ENCODE results near the gene VWC2L.

GRCh38 chr2:214607051-214607450 is 196.2 kb downstream of the VWC2L start:
- TF ChIP-seq RAD21 (conservative IDR thresholded peaks at IDR 0.05) (no peak), POLR2AphosphoS5 (IDR thresholded peaks at IDR 0.05) (no peak), SMC3 (conservative IDR thresholded peaks at IDR 0.05; ENCODE audit: poor library complexity) (no peak), TAF1 (IDR thresholded peaks at IDR 0.05; ENCODE audit: low read depth) (no peak), EP300 (conservative IDR thresholded peaks at IDR 0.05; ENCODE audit: poor library complexity, severe bottlenecking) (no peak), MXI1 (conservative IDR thresholded peaks at IDR 0.05; ENCODE audit: poor library complexity, severe bottlenecking) (no peak), EZH2 (IDR thresholded peaks at IDR 0.05; ENCODE audit: borderline replicate concordance, insufficient read depth, low read length, poor library complexity, severe bottlenecking) (no peak)
- TF ChIP-seq, protein P1, sequence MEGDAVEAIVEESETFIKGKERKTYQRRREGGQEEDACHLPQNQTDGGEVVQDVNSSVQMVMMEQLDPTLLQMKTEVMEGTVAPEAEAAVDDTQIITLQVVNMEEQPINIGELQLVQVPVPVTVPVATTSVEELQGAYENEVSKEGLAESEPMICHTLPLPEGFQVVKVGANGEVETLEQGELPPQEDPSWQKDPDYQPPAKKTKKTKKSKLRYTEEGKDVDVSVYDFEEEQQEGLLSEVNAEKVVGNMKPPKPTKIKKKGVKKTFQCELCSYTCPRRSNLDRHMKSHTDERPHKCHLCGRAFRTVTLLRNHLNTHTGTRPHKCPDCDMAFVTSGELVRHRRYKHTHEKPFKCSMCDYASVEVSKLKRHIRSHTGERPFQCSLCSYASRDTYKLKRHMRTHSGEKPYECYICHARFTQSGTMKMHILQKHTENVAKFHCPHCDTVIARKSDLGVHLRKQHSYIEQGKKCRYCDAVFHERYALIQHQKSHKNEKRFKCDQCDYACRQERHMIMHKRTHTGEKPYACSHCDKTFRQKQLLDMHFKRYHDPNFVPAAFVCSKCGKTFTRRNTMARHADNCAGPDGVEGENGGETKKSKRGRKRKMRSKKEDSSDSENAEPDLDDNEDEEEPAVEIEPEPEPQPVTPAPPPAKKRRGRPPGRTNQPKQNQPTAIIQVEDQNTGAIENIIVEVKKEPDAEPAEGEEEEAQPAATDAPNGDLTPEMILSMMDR (IDR thresholded peaks at IDR 0.05; ENCODE audit: poor library complexity, severe bottlenecking) = no peak
- TF ChIP-seq, protein P2, sequence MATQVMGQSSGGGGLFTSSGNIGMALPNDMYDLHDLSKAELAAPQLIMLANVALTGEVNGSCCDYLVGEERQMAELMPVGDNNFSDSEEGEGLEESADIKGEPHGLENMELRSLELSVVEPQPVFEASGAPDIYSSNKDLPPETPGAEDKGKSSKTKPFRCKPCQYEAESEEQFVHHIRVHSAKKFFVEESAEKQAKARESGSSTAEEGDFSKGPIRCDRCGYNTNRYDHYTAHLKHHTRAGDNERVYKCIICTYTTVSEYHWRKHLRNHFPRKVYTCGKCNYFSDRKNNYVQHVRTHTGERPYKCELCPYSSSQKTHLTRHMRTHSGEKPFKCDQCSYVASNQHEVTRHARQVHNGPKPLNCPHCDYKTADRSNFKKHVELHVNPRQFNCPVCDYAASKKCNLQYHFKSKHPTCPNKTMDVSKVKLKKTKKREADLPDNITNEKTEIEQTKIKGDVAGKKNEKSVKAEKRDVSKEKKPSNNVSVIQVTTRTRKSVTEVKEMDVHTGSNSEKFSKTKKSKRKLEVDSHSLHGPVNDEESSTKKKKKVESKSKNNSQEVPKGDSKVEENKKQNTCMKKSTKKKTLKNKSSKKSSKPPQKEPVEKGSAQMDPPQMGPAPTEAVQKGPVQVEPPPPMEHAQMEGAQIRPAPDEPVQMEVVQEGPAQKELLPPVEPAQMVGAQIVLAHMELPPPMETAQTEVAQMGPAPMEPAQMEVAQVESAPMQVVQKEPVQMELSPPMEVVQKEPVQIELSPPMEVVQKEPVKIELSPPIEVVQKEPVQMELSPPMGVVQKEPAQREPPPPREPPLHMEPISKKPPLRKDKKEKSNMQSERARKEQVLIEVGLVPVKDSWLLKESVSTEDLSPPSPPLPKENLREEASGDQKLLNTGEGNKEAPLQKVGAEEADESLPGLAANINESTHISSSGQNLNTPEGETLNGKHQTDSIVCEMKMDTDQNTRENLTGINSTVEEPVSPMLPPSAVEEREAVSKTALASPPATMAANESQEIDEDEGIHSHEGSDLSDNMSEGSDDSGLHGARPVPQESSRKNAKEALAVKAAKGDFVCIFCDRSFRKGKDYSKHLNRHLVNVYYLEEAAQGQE (IDR thresholded peaks at IDR 0.05; ENCODE audit: borderline replicate concordance) = no peak
